Measurements from ENCODE around the gene MATN4. TPM values are rescaled to one million over a fixed set of nuclear protein-coding genes. Genes with fewer than 3 reads are reported as not detected.

MATN4 gene
- total RNA-seq, 1 experiment from 2014 or later, result 1.9 TPM

- CTCF ChIA-PET, result no interaction called here
- DNase-seq (ENCODE audit: low spot score) (no peak), ATAC-seq (no peak)
- POLR2A ChIA-PET, result interaction anchor here (0.6 kb wide), 1 partner anchor 65 kb away, joined by 3 read pairs; no protein-coding TSS in a partner anchor
- no peaks in the 10 kb centered on the region for H3K9me3 Mint-ChIP-seq
- H3K4me3 Mint-ChIP-seq, result no peak overlapping the region
- H3K36me3 Mint-ChIP-seq, result no peaks in the 10 kb centered on the region
- TF ChIP-seq ZNF396 (CRISPR knock-in tag; IDR thresholded peaks at IDR 0.05; ENCODE audit: borderline replicate concordance) (no peak), SMAD4 (CRISPR knock-in tag; IDR thresholded peaks at IDR 0.05) (no peak), PREB (CRISPR knock-in tag; IDR thresholded peaks at IDR 0.05; ENCODE audit: borderline replicate concordance) (no peak), GTF2I (CRISPR knock-in tag; conservative IDR thresholded peaks at IDR 0.05) (no peak), SMAD3 (CRISPR knock-in tag; IDR thresholded peaks at IDR 0.05; ENCODE audit: borderline replicate concordance) (no peak), MYBL2 (CRISPR knock-in tag; IDR thresholded peaks at IDR 0.05) (no peak), ZNF671 (CRISPR knock-in tag; IDR thresholded peaks at IDR 0.05) (no peak), ZNF121 (CRISPR knock-in tag; IDR thresholded peaks at IDR 0.05) (no peak), ZNF317 (CRISPR knock-in tag; IDR thresholded peaks at IDR 0.05; ENCODE audit: borderline replicate concordance, low read depth) (no peak), CREB1 (CRISPR knock-in tag; IDR thresholded peaks at IDR 0.05) (no peak), FOXP4 (CRISPR knock-in tag; IDR thresholded peaks at IDR 0.05) (no peak), STAT6 (CRISPR knock-in tag; conservative IDR thresholded peaks at IDR 0.05; ENCODE audit: low read depth) (no peak)
- TF ChIP-seq, protein P1, sequence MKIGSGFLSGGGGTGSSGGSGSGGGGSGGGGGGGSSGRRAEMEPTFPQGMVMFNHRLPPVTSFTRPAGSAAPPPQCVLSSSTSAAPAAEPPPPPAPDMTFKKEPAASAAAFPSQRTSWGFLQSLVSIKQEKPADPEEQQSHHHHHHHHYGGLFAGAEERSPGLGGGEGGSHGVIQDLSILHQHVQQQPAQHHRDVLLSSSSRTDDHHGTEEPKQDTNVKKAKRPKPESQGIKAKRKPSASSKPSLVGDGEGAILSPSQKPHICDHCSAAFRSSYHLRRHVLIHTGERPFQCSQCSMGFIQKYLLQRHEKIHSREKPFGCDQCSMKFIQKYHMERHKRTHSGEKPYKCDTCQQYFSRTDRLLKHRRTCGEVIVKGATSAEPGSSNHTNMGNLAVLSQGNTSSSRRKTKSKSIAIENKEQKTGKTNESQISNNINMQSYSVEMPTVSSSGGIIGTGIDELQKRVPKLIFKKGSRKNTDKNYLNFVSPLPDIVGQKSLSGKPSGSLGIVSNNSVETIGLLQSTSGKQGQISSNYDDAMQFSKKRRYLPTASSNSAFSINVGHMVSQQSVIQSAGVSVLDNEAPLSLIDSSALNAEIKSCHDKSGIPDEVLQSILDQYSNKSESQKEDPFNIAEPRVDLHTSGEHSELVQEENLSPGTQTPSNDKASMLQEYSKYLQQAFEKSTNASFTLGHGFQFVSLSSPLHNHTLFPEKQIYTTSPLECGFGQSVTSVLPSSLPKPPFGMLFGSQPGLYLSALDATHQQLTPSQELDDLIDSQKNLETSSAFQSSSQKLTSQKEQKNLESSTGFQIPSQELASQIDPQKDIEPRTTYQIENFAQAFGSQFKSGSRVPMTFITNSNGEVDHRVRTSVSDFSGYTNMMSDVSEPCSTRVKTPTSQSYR (CRISPR knock-in tag; IDR thresholded peaks at IDR 0.05), result no peak
- TF ChIP-seq, protein P2, sequence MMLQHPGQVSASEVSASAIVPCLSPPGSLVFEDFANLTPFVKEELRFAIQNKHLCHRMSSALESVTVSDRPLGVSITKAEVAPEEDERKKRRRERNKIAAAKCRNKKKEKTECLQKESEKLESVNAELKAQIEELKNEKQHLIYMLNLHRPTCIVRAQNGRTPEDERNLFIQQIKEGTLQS (CRISPR knock-in tag; conservative IDR thresholded peaks at IDR 0.05), result no peak
- TF ChIP-seq, protein P3, sequence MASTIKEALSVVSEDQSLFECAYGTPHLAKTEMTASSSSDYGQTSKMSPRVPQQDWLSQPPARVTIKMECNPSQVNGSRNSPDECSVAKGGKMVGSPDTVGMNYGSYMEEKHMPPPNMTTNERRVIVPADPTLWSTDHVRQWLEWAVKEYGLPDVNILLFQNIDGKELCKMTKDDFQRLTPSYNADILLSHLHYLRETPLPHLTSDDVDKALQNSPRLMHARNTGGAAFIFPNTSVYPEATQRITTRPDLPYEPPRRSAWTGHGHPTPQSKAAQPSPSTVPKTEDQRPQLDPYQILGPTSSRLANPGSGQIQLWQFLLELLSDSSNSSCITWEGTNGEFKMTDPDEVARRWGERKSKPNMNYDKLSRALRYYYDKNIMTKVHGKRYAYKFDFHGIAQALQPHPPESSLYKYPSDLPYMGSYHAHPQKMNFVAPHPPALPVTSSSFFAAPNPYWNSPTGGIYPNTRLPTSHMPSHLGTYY (CRISPR knock-in tag; IDR thresholded peaks at IDR 0.05), result no peak
- TF ChIP-seq, protein P4, sequence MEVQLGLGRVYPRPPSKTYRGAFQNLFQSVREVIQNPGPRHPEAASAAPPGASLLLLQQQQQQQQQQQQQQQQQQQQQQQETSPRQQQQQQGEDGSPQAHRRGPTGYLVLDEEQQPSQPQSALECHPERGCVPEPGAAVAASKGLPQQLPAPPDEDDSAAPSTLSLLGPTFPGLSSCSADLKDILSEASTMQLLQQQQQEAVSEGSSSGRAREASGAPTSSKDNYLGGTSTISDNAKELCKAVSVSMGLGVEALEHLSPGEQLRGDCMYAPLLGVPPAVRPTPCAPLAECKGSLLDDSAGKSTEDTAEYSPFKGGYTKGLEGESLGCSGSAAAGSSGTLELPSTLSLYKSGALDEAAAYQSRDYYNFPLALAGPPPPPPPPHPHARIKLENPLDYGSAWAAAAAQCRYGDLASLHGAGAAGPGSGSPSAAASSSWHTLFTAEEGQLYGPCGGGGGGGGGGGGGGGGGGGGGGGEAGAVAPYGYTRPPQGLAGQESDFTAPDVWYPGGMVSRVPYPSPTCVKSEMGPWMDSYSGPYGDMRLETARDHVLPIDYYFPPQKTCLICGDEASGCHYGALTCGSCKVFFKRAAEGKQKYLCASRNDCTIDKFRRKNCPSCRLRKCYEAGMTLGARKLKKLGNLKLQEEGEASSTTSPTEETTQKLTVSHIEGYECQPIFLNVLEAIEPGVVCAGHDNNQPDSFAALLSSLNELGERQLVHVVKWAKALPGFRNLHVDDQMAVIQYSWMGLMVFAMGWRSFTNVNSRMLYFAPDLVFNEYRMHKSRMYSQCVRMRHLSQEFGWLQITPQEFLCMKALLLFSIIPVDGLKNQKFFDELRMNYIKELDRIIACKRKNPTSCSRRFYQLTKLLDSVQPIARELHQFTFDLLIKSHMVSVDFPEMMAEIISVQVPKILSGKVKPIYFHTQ (CRISPR knock-in tag; IDR thresholded peaks at IDR 0.05), result no peak
- TF ChIP-seq, protein P5, sequence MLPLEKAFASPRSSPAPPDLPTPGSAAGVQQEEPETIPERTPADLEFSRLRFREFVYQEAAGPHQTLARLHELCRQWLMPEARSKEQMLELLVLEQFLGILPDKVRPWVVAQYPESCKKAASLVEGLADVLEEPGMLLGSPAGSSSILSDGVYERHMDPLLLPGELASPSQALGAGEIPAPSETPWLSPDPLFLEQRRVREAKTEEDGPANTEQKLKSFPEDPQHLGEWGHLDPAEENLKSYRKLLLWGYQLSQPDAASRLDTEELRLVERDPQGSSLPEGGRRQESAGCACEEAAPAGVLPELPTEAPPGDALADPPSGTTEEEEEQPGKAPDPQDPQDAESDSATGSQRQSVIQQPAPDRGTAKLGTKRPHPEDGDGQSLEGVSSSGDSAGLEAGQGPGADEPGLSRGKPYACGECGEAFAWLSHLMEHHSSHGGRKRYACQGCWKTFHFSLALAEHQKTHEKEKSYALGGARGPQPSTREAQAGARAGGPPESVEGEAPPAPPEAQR (CRISPR knock-in tag; IDR thresholded peaks at IDR 0.05), result no peak
- TF ChIP-seq, protein P6, sequence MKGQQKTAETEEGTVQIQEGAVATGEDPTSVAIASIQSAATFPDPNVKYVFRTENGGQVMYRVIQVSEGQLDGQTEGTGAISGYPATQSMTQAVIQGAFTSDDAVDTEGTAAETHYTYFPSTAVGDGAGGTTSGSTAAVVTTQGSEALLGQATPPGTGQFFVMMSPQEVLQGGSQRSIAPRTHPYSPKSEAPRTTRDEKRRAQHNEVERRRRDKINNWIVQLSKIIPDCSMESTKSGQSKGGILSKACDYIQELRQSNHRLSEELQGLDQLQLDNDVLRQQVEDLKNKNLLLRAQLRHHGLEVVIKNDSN (CRISPR knock-in tag; IDR thresholded peaks at IDR 0.05), result no peak
- no peaks in the 10 kb centered on the region for H3K4me1 Mint-ChIP-seq
- peaks cover 12% of the 10 kb centered on the region for H3K27me3 Mint-ChIP-seq (ENCODE audit: low read depth)
- H3K27ac Mint-ChIP-seq, result no peak overlapping the region
Observed at GRCh38 chr20:45248609-45249008, 59.5 kb downstream of the MATN4 start.

All from WTC11 (cell line).